Activated CD4-positive, alpha-beta T cell treated with anti-CD3 and anti-CD28 coated beads for 48 hours (primary cell): ENCODE measurements around the gene CSNK1A1.
"Not testable (repeated sequence)": the region's sequence is repeated elsewhere in the genome, so short reads cannot be mapped to it uniquely, and the experiment has no call there.

ENCODE experiments used
- DNase-seq: peaks from one replicate; pipeline ENCODE4 v3.0.0-alpha.2; 2020

CSNK1A1 gene

GRCh38 chr5:149526845-149527590 is 24.2 kb downstream of the CSNK1A1 start:
- no peak for DNase-seq

GRCh38 chr5:149521739-149522685 is 29.2 kb downstream of the CSNK1A1 start:
- no peak for DNase-seq

- DNase-seq: no peak
Measured at GRCh38 chr5:149519601-149520000, 31.6 kb downstream of the CSNK1A1 start.

- no peak for DNase-seq
Measured at GRCh38 chr5:149518620-149519019, 32.6 kb downstream of the CSNK1A1 start.

GRCh38 chr5:149517461-149518122 is 33.6 kb downstream of the CSNK1A1 start:
- DNase-seq: no peak

- no peak for DNase-seq
Measured at GRCh38 chr5:149514512-149514911, 36.7 kb downstream of the CSNK1A1 start.

- DNase-seq: not testable (repeated sequence)
Measured at GRCh38 chr5:149513372-149513947, 37.8 kb downstream of the CSNK1A1 start.

- no peak for DNase-seq
Measured at GRCh38 chr5:149510136-149510535, 41.1 kb downstream of the CSNK1A1 start.

- DNase-seq: no peak
Measured at GRCh38 chr5:149504677-149505076, 46.6 kb downstream of the CSNK1A1 start.

GRCh38 chr5:149503006-149503405 is 48.2 kb downstream of the CSNK1A1 start:
- DNase-seq: no peak

- no peak for DNase-seq
Measured at GRCh38 chr5:149500922-149501582, 50.2 kb downstream of the CSNK1A1 start.

- no peak for DNase-seq
Measured at GRCh38 chr5:149498724-149499336, 52.4 kb downstream of the CSNK1A1 start.

- DNase-seq: no peak
Measured at GRCh38 chr5:149497357-149497756, 53.9 kb downstream of the CSNK1A1 start.

- DNase-seq: no peak
Measured at GRCh38 chr5:149496917-149497316, 54.3 kb downstream of the CSNK1A1 start.

GRCh38 chr5:149496166-149496565 is 55.1 kb downstream of the CSNK1A1 start:
- DNase-seq: no peak

GRCh38 chr5:149495673-149496072 is 55.6 kb downstream of the CSNK1A1 start:
- no peak for DNase-seq

- DNase-seq: no peak
Measured at GRCh38 chr5:149493316-149493715, 57.9 kb downstream of the CSNK1A1 start.

- no peak for DNase-seq
Measured at GRCh38 chr5:149492781-149493180, 58.5 kb downstream of the CSNK1A1 start.

GRCh38 chr5:149490599-149491485 is 60.4 kb downstream of the CSNK1A1 start:
- DNase-seq: no peak

- no peak for DNase-seq
Measured at GRCh38 chr5:149489605-149490037, 61.6 kb downstream of the CSNK1A1 start.
